Measurements from ENCODE around the gene TNFRSF19.

- TF ChIP-seq, protein P1, sequence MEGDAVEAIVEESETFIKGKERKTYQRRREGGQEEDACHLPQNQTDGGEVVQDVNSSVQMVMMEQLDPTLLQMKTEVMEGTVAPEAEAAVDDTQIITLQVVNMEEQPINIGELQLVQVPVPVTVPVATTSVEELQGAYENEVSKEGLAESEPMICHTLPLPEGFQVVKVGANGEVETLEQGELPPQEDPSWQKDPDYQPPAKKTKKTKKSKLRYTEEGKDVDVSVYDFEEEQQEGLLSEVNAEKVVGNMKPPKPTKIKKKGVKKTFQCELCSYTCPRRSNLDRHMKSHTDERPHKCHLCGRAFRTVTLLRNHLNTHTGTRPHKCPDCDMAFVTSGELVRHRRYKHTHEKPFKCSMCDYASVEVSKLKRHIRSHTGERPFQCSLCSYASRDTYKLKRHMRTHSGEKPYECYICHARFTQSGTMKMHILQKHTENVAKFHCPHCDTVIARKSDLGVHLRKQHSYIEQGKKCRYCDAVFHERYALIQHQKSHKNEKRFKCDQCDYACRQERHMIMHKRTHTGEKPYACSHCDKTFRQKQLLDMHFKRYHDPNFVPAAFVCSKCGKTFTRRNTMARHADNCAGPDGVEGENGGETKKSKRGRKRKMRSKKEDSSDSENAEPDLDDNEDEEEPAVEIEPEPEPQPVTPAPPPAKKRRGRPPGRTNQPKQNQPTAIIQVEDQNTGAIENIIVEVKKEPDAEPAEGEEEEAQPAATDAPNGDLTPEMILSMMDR (IDR thresholded peaks at IDR 0.05) = no peak
- TF ChIP-seq POLR2A (IDR thresholded peaks at IDR 0.05) (no peak), EP300 (IDR thresholded peaks at IDR 0.05) (no peak)
Measured at GRCh38 chr13:23673867-23674605, 103.8 kb downstream of the TNFRSF19 start.

All from stomach (tissue), 4 donors.